ENCODE measurements around the gene PDIA6. TPM values are rescaled to one million over a fixed set of nuclear protein-coding genes. Genes with fewer than 3 reads are reported as not detected.

PDIA6 gene
- 400 and 406 TPM in 2 replicates for total RNA-seq

- H3K4me3 ChIP-seq (ENCODE audit: low read depth, low read length), result peak within 1 kb of the TSS; percentile 70
- TF ChIP-seq CTCF (conservative IDR thresholded peaks at IDR 0.05; ENCODE audit: low read depth, low read length), result no peak
- no peak for DNase-seq (ENCODE audit: low read depth)
Observed at GRCh38 chr2:10812362-10813162, at the start of gene PDIA6. Gene PDIA6, minus strand, starts transcription at chr2:10812785. Its CDS starts 89 bp downstream, at chr2:10812696.

- no peak for DNase-seq (ENCODE audit: low read depth)
- H3K4me3 ChIP-seq (ENCODE audit: low read depth, low read length), result no peak overlapping the region
- TF ChIP-seq CTCF (conservative IDR thresholded peaks at IDR 0.05; ENCODE audit: low read depth, low read length), result no peak
Observed at GRCh38 chr2:10862330-10862729, 49.7 kb upstream of the PDIA6 start.

- no peak for TF ChIP-seq CTCF (conservative IDR thresholded peaks at IDR 0.05; ENCODE audit: low read depth, low read length)
- no peak for DNase-seq (ENCODE audit: low read depth)
- H3K4me3 ChIP-seq (ENCODE audit: low read depth, low read length), result no peak overlapping the region
Observed at GRCh38 chr2:10861765-10862164, 49.2 kb upstream of the PDIA6 start.

- TF ChIP-seq CTCF (conservative IDR thresholded peaks at IDR 0.05; ENCODE audit: low read depth, low read length), result no peak
- DNase-seq (ENCODE audit: low read depth), result no peak
- no peak overlapping the region for H3K4me3 ChIP-seq (ENCODE audit: low read depth, low read length)
Observed at GRCh38 chr2:10860814-10861325, 48.3 kb upstream of the PDIA6 start.

- H3K4me3 ChIP-seq (ENCODE audit: low read depth, low read length), result no peak overlapping the region
- no peak for DNase-seq (ENCODE audit: low read depth)
- TF ChIP-seq CTCF (conservative IDR thresholded peaks at IDR 0.05; ENCODE audit: low read depth, low read length), result no peak
Observed at GRCh38 chr2:10860081-10860813, 47.7 kb upstream of the PDIA6 start.

- no peak for TF ChIP-seq CTCF (conservative IDR thresholded peaks at IDR 0.05; ENCODE audit: low read depth, low read length)
- DNase-seq (ENCODE audit: low read depth), result no peak
- H3K4me3 ChIP-seq (ENCODE audit: low read depth, low read length), result no peak overlapping the region
Observed at GRCh38 chr2:10859278-10859677, 46.7 kb upstream of the PDIA6 start.
